ENCODE data around the gene CAPN8.

- TF ChIP-seq CTCF (IDR thresholded peaks at IDR 0.05; ENCODE audit: low read length) (no peak), EZH2 (IDR thresholded peaks at IDR 0.05; ENCODE audit: borderline replicate concordance, low read length) (no peak)
Measured at GRCh38 chr1:223508796-223509195, 156.7 kb downstream of the CAPN8 start.

Data from OCI-LY1 (cell line).